22Rv1 (cell line): ENCODE results near the gene RD3L.

Source experiments
- H3K27ac ChIP-seq: fragments of 450-650 bp; 2 replicates; pipeline ENCODE4 v1.5.1; 2017
- ZFX ChIP-seq: fragments of 450-650 bp; IDR thresholded peaks from 2 replicates; pipeline ENCODE4 v1.6.1; 2017; ENCODE audit warnings: antibody characterized with exemption, borderline replicate concordance
- TF ChIP-seq, protein P1 (sequence below): fragments of 450-650 bp; IDR thresholded peaks from 2 replicates; pipeline ENCODE4 v1.5.1; 2017; ENCODE audit warnings: mild to moderate bottlenecking

The RD3L gene

GRCh38 chr14:103925316-103925715, 17.0 kb downstream of the RD3L start:
- H3K27ac ChIP-seq, result no peak overlapping the region
- TF ChIP-seq, protein P1, sequence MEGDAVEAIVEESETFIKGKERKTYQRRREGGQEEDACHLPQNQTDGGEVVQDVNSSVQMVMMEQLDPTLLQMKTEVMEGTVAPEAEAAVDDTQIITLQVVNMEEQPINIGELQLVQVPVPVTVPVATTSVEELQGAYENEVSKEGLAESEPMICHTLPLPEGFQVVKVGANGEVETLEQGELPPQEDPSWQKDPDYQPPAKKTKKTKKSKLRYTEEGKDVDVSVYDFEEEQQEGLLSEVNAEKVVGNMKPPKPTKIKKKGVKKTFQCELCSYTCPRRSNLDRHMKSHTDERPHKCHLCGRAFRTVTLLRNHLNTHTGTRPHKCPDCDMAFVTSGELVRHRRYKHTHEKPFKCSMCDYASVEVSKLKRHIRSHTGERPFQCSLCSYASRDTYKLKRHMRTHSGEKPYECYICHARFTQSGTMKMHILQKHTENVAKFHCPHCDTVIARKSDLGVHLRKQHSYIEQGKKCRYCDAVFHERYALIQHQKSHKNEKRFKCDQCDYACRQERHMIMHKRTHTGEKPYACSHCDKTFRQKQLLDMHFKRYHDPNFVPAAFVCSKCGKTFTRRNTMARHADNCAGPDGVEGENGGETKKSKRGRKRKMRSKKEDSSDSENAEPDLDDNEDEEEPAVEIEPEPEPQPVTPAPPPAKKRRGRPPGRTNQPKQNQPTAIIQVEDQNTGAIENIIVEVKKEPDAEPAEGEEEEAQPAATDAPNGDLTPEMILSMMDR, result no peak
- no peak for TF ChIP-seq ZFX

- TF ChIP-seq, protein P1, result no peak
- no peak for TF ChIP-seq ZFX
- H3K27ac ChIP-seq, result no peak overlapping the region
Measured at GRCh38 chr14:103923863-103924262, 18.5 kb downstream of the RD3L start.

DNA sequence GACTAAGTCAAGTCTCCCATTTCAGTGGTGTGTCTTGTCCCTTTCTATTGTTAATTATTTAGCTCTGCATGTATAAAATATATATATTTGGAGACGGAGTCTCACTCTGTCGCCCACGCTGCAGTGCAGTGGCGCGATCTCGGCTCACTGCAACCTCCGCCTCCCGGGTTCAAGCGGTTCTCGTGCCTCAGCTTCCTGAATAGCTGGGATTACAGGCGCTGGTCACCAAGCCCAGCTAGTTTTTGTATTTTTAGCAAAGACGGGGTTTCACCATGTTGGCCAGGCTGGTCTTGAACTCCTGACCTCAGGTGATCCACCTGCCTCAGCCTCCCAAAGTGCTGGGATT, 20.5 kb downstream of the RD3L start:
- H3K27ac ChIP-seq, result peak overlapping the region; percentile 79

DNA sequence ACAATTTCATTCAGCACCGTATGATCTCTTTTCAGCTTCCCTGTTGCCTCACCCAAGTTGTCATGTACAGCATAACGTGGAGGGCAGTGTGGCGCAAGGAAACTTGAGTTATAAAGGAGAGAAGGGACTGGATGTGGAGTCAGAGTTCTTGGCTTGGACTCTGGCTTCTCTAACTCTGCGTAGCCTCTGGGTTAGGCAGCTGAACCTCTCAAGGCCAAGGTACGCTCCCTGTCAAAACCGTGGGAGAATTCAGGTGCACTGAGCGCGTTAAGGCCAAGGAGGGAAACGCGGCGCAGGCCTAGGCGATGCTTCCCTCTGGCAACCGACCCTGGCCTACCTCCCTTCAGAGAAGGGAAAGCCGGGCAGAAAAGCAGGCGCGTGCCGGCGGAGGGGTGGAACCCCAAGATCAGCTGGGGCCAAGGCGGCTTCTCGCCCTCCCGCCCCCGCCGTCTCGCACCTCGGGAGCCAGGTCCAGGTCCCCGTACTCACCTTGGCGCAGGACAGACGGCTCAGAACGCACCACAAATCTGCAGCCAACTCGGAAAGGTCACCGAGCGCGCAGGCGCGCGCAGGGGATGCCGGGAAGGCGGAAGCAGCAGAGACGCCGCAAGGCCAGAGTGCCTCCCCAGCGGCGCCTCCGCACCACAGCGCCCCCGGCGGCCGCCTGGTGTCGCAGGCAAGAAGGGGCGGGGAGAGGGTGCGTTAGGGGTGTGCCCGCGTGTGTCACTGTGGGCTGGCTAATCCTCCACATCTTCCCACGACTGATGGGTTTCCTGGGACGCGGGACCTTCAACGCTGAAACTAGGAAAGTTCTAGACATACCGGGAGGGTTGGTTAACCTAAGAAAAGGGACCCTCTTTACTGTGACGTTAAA, 21.1 kb downstream of the RD3L start:
- peak overlapping the region; percentile 79 for H3K27ac ChIP-seq
- TF ChIP-seq, protein P1, result peak; percentile 99
- no peak for TF ChIP-seq ZFX

DNA sequence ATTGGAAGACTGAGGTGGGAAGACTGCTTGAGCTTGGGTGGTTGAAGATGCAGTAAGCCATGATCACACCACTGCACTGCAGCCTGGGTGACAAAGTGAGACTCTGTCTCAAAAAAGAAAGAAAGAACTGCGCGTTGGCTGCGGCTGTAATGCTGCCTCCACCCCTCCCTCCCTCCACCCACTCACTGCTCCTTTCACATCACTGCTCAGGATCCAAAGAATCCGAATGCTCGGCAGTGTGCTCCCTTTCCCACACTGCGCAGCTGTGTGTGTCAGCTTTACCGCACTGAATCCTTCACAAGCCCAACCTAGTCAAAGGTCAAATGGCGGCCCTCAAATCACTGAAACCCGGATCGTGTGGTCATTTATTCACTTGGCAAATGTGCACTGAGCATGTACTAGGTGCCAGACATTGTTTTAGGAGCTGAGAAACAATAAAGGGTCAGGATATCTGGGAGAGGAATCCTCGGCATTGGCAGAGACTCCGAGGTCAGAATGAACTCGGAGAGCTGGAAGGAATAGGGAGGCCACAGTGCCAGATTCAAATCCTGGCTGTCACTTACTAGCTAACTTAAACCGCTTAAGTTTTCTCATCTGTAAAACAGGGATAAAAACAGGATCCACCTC, 25.6 kb downstream of the RD3L start:
- H3K27ac ChIP-seq, result no peak overlapping the region
- TF ChIP-seq, protein P1, result no peak
- TF ChIP-seq ZFX, result no peak

- TF ChIP-seq, protein P1, result no peak
- TF ChIP-seq ZFX, result no peak
- no peak overlapping the region for H3K27ac ChIP-seq
Measured at GRCh38 chr14:103915616-103916015, 26.7 kb downstream of the RD3L start.

DNA sequence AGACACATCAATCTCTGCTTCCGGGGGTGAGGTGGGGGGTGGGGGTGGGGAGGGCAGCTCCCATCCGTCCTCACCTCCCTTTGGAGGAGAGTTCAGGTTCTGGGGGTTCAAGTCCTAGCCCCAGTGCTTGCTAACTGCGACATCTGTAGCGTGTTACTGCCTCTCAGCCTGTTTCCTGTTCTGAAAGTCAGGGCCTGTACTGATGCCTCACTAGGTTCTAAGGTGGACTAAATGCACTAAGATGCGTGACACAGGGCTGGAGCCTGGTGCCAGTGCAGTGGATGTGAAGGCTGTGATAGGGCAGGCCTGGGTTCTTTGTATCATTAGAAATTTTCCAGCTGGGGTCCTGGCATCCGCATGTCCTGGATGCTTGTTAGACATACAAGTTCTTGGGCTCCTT, 31.3 kb downstream of the RD3L start:
- TF ChIP-seq, protein P1, result no peak
- no peak for TF ChIP-seq ZFX
- H3K27ac ChIP-seq, result peak overlapping the region; percentile 45; the same call in 1 of the 2 replicates
